NCI-H1436 (cell line): ENCODE measurements around the gene TPCN2.
"Not testable (repeated sequence)": the region's sequence is repeated elsewhere in the genome, so short reads cannot be mapped to it uniquely, and the experiment has no call there.

Experiments used
- DNase-seq: peaks from one replicate; lab custom pipeline; 2025; lab: John Stamatoyannopoulos, UW

Gene TPCN2

GRCh38 chr11:69129647-69130046 lies 80.9 kb downstream of the TPCN2 start:
- DNase-seq, result no peak

GRCh38 chr11:69130654-69131053 lies 81.9 kb downstream of the TPCN2 start:
- no peak for DNase-seq

DNA sequence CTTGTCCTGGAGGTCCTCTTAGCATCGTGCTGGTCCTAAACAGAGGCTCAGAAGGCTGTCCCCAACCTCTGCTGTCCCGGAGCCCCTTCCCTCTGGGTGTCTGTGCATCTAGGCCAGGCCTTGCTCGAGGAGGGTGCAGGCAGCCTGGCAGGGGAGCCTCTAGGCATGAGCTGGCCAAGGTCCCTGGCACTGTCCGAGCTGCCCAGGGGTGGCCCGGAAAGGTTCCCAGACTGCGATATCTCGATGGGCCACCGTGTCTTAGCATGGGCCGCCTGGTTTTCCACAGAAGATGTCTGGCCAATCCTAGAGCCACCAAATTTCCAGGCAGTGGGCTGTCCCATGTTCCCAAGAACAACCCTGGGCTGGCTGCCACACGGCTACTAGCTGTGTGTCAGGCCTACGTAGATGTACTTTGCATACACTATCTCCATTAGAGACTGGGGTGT lies 82.4 kb downstream of the TPCN2 start:
- no peak for DNase-seq

GRCh38 chr11:69131644-69132300 lies 83.0 kb downstream of the TPCN2 start:
- DNase-seq, result peak; percentile 17

GRCh38 chr11:69132301-69132670 lies 83.6 kb downstream of the TPCN2 start:
- no peak for DNase-seq

DNA sequence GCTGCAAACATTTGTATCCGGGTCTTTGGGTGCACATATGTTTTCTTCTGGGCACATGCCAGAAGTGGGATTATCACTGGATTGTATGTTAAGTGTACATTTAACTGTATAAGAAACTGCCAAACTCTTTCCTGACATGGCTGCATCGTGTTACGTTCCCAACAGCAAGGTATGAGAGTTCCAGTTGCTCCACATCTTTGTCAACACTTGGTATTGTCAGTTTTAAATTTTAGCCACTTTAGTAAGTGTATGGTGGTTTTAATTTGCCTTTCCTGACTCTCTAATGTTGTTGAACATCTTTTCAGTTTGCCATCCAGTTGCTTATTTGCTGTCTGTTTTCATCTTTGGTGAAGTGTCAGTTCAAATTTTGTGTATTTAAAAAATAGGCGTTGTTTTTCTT lies 84.5 kb downstream of the TPCN2 start:
- no peak for DNase-seq

GRCh38 chr11:69134182-69134581 lies 85.5 kb downstream of the TPCN2 start:
- not testable (repeated sequence) for DNase-seq

- no peak for DNase-seq
Observed at GRCh38 chr11:69134957-69135356, 86.2 kb downstream of the TPCN2 start.

DNA sequence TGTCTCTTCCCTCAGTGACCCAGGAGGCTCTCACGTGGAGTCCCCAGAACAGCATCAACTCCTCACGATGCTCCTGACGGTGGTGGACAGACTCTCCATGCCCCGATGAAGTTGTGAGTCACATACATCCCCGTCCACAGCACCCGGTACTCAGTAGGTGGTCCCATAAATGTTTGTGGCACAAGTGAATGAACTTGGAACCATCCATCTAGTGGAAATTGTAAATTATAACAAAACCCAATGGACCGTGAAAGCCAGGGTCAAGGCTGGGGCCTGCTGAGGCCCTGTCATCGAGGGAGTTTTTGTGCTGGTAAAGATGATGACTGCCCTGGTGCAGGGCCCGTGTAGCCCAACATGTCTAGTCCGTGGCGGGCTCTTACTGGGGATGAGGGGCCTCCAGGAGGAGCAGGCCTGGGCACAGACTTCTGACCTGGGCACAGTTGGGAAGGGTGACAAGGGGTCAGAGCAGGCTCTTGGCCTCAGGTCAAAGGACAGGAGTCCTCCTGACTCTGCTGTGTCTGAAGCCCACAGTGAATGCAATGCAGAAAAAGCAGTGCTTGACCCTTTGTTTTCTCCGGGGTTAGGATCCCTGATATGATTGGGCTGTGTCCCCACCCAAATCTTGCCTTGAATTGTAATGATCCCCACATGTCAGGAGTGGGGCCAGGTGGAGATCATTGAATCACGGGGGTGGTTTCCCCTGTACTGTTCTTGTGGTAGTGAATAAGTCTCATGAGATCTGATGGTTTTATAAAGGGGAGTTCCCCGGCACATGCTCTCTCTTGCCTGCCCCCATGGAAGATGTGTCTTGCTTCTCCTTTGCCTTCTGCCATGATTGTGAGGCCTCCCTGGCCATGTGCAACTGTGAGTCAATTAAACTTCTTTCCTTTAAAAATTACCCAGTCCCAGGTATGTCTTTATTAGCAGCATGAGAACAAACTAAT lies 87.0 kb downstream of the TPCN2 start:
- no peak for DNase-seq

GRCh38 chr11:69136471-69136870 lies 87.7 kb downstream of the TPCN2 start:
- DNase-seq, result no peak

- no peak for DNase-seq
Observed at GRCh38 chr11:69137151-69137844, 88.6 kb downstream of the TPCN2 start.

GRCh38 chr11:69138265-69138664 lies 89.5 kb downstream of the TPCN2 start:
- no peak for DNase-seq

DNA sequence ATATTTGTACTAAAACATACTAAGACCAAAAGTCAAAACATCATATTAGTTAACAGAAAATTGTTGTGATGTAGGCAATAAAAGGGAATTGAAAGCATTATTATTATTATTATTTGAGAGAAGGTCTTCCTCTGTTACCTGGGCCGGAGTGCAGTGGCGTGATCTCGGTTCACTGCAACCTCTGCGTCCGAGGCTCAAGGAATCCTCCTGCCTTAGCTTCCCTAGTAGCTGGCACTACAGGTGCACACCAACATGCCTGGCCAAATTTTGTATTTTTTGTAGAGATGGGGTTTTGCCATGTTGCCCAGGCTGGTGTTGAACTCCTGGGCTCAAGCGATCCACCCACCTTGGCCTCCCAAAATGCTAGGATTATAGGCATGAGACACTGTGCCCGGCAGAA lies 91.4 kb downstream of the TPCN2 start:
- not testable (repeated sequence) for DNase-seq

DNA sequence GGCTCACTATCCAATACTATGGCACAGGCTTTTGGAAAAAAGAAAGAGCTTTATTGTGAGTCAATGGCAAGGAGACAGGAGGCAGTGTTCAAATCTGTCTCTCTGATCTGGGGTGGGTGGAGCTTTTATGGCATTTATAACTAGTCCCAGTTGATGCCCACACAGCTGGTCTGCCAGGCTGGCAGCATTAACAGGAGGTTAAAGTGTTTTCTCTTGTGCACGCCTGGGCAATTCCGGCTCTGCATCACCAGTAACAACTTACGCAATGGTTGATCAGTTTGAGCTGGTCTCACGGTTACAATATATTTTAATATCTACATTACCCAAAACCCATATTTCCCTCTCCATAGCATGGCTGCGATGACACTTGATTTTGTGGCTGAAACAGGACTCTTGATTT lies 91.9 kb downstream of the TPCN2 start:
- no peak for DNase-seq

DNA sequence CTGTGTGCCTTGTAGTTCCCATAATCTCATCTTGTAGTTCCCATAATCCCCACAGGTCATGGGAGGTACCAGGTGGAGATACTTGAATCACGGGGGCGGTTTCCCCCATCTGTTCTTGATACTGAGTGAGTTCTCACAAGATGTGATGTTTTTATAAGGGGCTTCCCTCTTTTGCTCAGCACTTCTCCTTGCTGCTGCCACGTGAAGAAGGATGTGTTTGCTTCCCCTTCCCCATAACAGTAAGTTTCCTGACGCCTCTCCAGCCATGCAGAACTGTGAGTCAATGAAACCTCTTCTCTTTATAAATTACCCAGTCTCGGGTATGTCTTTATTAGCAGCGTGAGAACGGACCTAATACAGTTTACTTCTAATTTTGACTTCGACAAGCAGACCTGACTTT lies 93.0 kb downstream of the TPCN2 start:
- no peak for DNase-seq

GRCh38 chr11:69142895-69143294 lies 94.2 kb downstream of the TPCN2 start:
- no peak for DNase-seq

GRCh38 chr11:69144316-69145049 lies 95.8 kb downstream of the TPCN2 start:
- no peak for DNase-seq

- DNase-seq, result no peak
Observed at GRCh38 chr11:69145050-69145380, 96.3 kb downstream of the TPCN2 start.

GRCh38 chr11:69148377-69148762 lies 99.6 kb downstream of the TPCN2 start:
- no peak for DNase-seq

DNA sequence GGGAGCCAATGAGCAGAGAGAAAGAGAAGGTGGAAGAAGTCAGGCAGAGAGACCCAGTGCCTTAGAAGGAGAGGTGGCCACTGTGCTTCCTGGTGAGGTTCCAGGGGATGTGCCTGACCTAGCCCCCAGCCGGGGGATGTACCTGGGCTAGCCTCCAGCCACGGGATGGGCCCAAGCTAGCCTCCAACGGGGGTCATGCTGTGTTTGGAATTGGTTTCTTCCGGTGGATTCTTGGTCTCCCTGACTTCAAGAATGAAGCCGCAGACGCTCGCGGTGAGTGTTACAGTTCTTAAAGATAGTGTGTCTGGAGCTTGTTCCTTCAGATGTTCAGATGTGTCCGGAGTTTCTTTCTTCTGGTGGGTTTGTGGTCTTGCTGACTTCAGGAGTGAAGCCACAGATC lies 100.1 kb downstream of the TPCN2 start:
- DNase-seq, result no peak

DNA sequence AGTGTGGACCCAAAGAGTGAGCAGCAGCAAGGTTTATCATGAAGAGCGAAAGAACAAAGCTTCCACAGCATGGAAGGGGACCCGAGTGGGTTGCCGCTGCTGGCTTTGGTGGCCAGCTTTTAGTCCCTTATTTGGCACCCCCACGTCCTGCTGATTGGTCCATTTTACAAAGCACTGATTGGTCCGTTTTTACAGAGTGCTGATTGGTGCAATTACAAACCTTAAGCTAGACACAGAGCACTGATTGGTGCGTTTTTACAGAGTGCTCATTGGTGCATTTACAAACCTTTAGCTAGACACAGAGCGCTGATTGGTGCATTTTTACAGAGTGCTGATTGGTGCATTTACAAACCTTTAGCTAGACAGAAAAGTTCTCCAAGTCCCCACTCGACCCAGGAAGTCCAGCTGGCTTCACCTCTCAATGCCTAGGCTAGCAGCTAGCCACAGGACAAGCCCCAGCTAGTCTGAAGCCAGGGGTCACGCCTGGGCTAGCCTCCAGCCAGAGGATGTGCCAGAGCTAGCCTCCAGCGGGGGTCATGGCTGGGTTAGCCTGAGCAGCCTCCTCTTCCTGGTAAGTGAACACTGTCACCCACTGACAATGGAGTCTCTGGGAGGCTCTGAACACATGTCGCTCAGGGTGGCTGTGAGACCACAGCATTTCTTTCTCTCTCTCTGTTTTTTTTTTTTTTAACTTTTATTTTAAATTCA lies 100.8 kb downstream of the TPCN2 start:
- DNase-seq, result not testable (repeated sequence)

GRCh38 chr11:69150175-69150574 lies 101.4 kb downstream of the TPCN2 start:
- DNase-seq, result no peak
